WTC11 (cell line): ENCODE data around the gene LRRC51.
"Not testable (repeated sequence)": the region's sequence is repeated elsewhere in the genome, so short reads cannot be mapped to it uniquely, and the experiment has no call there.

Experiments
- KAT7 ChIP-seq: sonication (generic); formaldehyde crosslinking; IDR thresholded peaks from 2 replicates; pipeline ENCODE4 v1.8.1; 2023; ENCODE audit warnings: missing genetic modification reagents, mild to moderate bottlenecking, borderline replicate concordance
- ZNF232 ChIP-seq: sonication (generic); formaldehyde crosslinking; IDR thresholded peaks from 2 replicates; pipeline ENCODE4 v1.8.0; 2022; ENCODE audit warnings: mild to moderate bottlenecking, missing genetic modification reagents
- TF ChIP-seq, protein P1 (sequence below): fragments of 250-450 bp; sonication (Bioruptor Pico); IDR thresholded peaks from 2 replicates; pipeline ENCODE4 v1.9.0; 2021; ENCODE audit warnings: mild to moderate bottlenecking
- TF ChIP-seq, protein P2 (sequence below): fragments of 200-600 bp; IDR thresholded peaks from 2 replicates; pipeline ENCODE4 v1.8.0; 2022; ENCODE audit warnings: antibody characterized with exemption
- TF ChIP-seq, protein P3 (sequence below): sonication (generic); formaldehyde crosslinking; IDR thresholded peaks from 2 replicates; pipeline ENCODE4 v1.8.1; 2022; ENCODE audit warnings: mild to moderate bottlenecking, missing genetic modification reagents, moderate library complexity, borderline replicate concordance

DNA sequence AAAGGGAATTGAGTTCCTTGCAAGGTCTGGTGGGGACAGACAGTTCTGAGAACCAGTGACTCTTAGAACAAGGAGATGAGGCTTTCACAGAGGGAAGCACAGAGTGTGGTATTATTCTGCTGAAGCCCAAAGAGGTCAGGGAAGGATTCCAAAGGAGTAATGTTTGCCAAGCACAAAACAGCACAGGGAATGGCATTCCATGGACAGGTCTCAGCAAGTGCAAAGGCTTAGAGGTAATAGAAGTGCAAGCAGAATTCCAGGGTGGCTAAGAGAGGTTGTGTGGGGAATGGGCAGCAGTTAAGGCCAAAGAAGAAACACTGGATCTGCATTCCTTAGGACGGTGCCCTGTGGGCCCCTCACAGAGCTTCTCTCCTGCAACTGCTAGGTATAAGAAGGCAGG, 61.4 kb downstream of the LRRC51 start:
- TF ChIP-seq, protein P1, sequence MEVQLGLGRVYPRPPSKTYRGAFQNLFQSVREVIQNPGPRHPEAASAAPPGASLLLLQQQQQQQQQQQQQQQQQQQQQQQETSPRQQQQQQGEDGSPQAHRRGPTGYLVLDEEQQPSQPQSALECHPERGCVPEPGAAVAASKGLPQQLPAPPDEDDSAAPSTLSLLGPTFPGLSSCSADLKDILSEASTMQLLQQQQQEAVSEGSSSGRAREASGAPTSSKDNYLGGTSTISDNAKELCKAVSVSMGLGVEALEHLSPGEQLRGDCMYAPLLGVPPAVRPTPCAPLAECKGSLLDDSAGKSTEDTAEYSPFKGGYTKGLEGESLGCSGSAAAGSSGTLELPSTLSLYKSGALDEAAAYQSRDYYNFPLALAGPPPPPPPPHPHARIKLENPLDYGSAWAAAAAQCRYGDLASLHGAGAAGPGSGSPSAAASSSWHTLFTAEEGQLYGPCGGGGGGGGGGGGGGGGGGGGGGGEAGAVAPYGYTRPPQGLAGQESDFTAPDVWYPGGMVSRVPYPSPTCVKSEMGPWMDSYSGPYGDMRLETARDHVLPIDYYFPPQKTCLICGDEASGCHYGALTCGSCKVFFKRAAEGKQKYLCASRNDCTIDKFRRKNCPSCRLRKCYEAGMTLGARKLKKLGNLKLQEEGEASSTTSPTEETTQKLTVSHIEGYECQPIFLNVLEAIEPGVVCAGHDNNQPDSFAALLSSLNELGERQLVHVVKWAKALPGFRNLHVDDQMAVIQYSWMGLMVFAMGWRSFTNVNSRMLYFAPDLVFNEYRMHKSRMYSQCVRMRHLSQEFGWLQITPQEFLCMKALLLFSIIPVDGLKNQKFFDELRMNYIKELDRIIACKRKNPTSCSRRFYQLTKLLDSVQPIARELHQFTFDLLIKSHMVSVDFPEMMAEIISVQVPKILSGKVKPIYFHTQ (CRISPR knock-in tag) = not testable (repeated sequence)
- TF ChIP-seq, protein P2, sequence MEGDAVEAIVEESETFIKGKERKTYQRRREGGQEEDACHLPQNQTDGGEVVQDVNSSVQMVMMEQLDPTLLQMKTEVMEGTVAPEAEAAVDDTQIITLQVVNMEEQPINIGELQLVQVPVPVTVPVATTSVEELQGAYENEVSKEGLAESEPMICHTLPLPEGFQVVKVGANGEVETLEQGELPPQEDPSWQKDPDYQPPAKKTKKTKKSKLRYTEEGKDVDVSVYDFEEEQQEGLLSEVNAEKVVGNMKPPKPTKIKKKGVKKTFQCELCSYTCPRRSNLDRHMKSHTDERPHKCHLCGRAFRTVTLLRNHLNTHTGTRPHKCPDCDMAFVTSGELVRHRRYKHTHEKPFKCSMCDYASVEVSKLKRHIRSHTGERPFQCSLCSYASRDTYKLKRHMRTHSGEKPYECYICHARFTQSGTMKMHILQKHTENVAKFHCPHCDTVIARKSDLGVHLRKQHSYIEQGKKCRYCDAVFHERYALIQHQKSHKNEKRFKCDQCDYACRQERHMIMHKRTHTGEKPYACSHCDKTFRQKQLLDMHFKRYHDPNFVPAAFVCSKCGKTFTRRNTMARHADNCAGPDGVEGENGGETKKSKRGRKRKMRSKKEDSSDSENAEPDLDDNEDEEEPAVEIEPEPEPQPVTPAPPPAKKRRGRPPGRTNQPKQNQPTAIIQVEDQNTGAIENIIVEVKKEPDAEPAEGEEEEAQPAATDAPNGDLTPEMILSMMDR = not testable (repeated sequence)
- not testable (repeated sequence) for TF ChIP-seq KAT7; ZNF232 (CRISPR knock-in tag)
- TF ChIP-seq, protein P3, sequence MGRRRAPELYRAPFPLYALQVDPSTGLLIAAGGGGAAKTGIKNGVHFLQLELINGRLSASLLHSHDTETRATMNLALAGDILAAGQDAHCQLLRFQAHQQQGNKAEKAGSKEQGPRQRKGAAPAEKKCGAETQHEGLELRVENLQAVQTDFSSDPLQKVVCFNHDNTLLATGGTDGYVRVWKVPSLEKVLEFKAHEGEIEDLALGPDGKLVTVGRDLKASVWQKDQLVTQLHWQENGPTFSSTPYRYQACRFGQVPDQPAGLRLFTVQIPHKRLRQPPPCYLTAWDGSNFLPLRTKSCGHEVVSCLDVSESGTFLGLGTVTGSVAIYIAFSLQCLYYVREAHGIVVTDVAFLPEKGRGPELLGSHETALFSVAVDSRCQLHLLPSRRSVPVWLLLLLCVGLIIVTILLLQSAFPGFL (CRISPR knock-in tag) = not testable (repeated sequence)
